SK-N-MC (cell line): ENCODE data around the gene HIVEP2.

Experiments
- EZH2 ChIP-seq: fragments of 200-600 bp; sonication (generic); IDR thresholded peaks from one replicate; pipeline ENCODE4 v1.6.1; 2017; ENCODE audit warnings: antibody characterized with exemption
- FOXP2 ChIP-seq: optimal IDR thresholded peaks from 2 replicates; pipeline ENCODE3; 2011; ENCODE audit warnings: mild to moderate bottlenecking, moderate library complexity; ENCODE audit not compliant: insufficient read depth; ENCODE audit errors: extremely low read length, control extremely low read depth
- POLR2AphosphoS5 ChIP-seq: IDR thresholded peaks from 2 replicates; pipeline ENCODE4 v1.6.1; 2012; ENCODE audit warnings: mild to moderate bottlenecking, low read depth, low read length, borderline replicate concordance

DNA sequence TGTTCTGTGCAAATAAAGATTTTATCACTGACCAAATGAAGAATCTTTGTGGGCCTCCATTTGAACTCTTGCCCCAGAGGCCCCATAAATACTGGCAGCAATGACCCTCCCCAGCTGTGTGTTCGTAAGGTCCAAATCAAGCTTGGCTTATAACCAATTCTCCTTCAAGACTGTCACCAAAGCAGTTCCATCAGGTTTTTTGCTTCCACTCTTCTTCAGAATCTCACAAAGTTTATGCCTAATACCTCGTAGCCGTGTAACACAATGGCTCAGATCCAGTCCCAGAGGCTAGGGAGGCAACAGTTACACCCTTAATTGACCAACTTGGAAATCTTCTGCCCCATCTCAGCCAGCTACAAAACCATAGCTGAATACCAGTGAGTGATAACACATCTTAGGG is 120.5 kb downstream of the HIVEP2 start:
- TF ChIP-seq POLR2AphosphoS5 = no peak
- no peak for TF ChIP-seq EZH2
- no peak for TF ChIP-seq FOXP2
